Panc1 (cell line): Measurements from ENCODE around the gene GALNT18.

ENCODE experiments used
- CTCF ChIP-seq: fragments of 450-650 bp; IDR thresholded peaks from 2 replicates; pipeline ENCODE4 v1.5.1; 2017; ENCODE audit warnings: mild to moderate bottlenecking
- POLR2AphosphoS5 ChIP-seq: IDR thresholded peaks from 2 replicates; pipeline ENCODE4 v1.6.1; 2012; ENCODE audit warnings: mild to moderate bottlenecking, low read depth, low read length, moderate library complexity
- TCF7L2 ChIP-seq: IDR thresholded peaks from 2 replicates; pipeline ENCODE4 v1.6.1; 2011; ENCODE audit warnings: mild to moderate bottlenecking, low read depth, low read length, inconsistent platforms

- TF ChIP-seq CTCF = no peak
- no peak for TF ChIP-seq POLR2AphosphoS5
- no peak for TF ChIP-seq TCF7L2
Observed at GRCh38 chr11:11458485-11458884, 163.3 kb downstream of the GALNT18 start.
